Measurements from ENCODE around the gene MRPS11. TPM values are rescaled to one million over a fixed set of nuclear protein-coding genes. Genes with fewer than 3 reads are reported as not detected.

The MRPS11 gene
- total RNA-seq, 1 experiment from 2014 or later: 47.4 TPM

DNA sequence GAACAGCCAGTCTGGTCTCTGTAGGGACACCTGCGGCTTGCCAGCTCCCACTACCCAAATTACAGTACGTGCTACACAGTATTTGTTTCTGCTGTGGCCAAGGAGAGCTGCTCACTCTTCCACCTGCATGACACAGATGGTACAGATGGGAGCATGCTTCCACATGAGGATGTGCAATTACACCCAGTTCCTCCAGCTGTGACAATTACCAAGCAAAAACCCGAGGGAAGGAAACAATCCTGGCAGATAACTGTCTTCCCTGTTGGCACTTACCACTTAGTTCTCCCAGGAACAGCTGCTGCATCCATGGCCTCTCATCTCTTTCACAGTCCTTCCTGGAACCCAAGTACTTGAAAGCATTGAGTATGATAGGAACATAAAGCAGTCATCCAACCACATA is 44.6 kb downstream of the MRPS11 start:
- H3K36me3 ChIP-seq (ENCODE audit: control insufficient read depth in 1 of 2, insufficient read depth in 2 of 2, low read length in 2 of 2): no peaks in the 10 kb centered on the region
- no peaks in the 10 kb centered on the region for H3K79me2 ChIP-seq (ENCODE audit: insufficient read depth, low read length)
- no peak for DNase-seq (ENCODE audit: low read depth, low spot score)
- no peak overlapping the region for H3K4me3 ChIP-seq (replicated peaks in 1 of 2; ENCODE audit: low read depth in 1 of 2, low read length in 2 of 2)
- no peak overlapping the region for H3K9ac ChIP-seq (ENCODE audit: low read length)
- no peaks in the 10 kb centered on the region for H3K9me3 ChIP-seq (ENCODE audit: control insufficient read depth in 1 of 2, insufficient read depth in 1 of 2, low read depth in 1 of 2, low read length in 2 of 2)
- H4K20me1 ChIP-seq (ENCODE audit: insufficient read depth): no peaks in the 10 kb centered on the region
- CTCF ChIA-PET: no interaction called here
- no peak overlapping the region for H2AFZ ChIP-seq (ENCODE audit: low read depth, low read length, poor library complexity, severe bottlenecking)
- ATAC-seq: no peak
- H3K4me2 ChIP-seq (ENCODE audit: low read length): no peak overlapping the region
- no TSS peak for BruUV-seq (replicated peaks)
- H3K9me2 ChIP-seq (ENCODE audit: insufficient read depth): no peaks in the 10 kb centered on the region
- TF ChIP-seq, protein P1, sequence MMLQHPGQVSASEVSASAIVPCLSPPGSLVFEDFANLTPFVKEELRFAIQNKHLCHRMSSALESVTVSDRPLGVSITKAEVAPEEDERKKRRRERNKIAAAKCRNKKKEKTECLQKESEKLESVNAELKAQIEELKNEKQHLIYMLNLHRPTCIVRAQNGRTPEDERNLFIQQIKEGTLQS (IDR thresholded peaks at IDR 0.05): no peak
- H3K27ac ChIP-seq (ENCODE audit: low read depth, low read length): no peak overlapping the region
- intact Hi-C loops (cut with micrococcal nuclease): no loop called here
- RAD21 ChIA-PET (ENCODE audit: low non-redundant PET in 1 of 2, low total read pairs in 2 of 2, uncharacterized antibody in 2 of 2, unreplicated experiment in 2 of 2): no interaction called here
- peaks cover 0 to 7% of the 10 kb centered on the region in 2 experiments; a peak in 2 of 4 replicates for H3K4me1 ChIP-seq (ENCODE audit: control insufficient read depth in 1 of 2, insufficient read depth in 2 of 2, low read length in 2 of 2)
- POLR2A ChIA-PET: no interaction called here
- no peaks in the 10 kb centered on the region for H3K27me3 ChIP-seq (ENCODE audit: insufficient read depth, low read length)

DNA sequence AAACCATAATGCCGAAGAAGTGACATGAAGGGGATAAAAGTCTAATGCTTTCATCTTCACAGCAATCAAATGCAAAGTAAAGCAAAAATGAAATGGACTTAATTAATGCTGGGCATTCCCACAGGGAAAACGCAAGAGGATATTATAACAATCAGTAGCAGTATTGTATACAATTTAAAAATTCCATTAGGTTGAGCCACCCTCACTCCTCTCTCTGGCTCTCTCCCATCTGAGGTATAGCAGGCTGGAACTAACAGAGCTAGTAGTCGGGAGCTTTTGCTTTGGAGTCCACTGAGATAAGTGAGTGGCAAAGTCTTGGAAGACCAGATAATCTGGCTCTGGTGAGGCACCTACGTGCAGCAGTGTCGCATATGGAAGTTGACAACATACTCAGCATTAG is 45.1 kb downstream of the MRPS11 start:
- no peak overlapping the region for H3K4me3 ChIP-seq (replicated peaks in 1 of 2; ENCODE audit: low read depth in 1 of 2, low read length in 2 of 2)
- no peak overlapping the region for H3K27ac ChIP-seq (ENCODE audit: low read depth, low read length)
- ATAC-seq (no peak), DNase-seq (ENCODE audit: low read depth, low spot score) (no peak)
- H3K4me1 ChIP-seq (ENCODE audit: control insufficient read depth in 1 of 2, insufficient read depth in 2 of 2, low read length in 2 of 2): peaks cover 0 to 7% of the 10 kb centered on the region in 2 experiments; a peak in 2 of 4 replicates
- no peaks in the 10 kb centered on the region for H3K9me3 ChIP-seq (ENCODE audit: control insufficient read depth in 1 of 2, insufficient read depth in 1 of 2, low read depth in 1 of 2, low read length in 2 of 2)
- H3K36me3 ChIP-seq (ENCODE audit: control insufficient read depth in 1 of 2, insufficient read depth in 2 of 2, low read length in 2 of 2): no peaks in the 10 kb centered on the region
- no peaks in the 10 kb centered on the region for H3K79me2 ChIP-seq (ENCODE audit: insufficient read depth, low read length)
- no peaks in the 10 kb centered on the region for H3K9me2 ChIP-seq (ENCODE audit: insufficient read depth)
- ChIA-PET CTCF (no interaction called here), RAD21 (ENCODE audit: low non-redundant PET in 1 of 2, low total read pairs in 2 of 2, uncharacterized antibody in 2 of 2, unreplicated experiment in 2 of 2) (no interaction called here), POLR2A (no interaction called here)
- no peak overlapping the region for H3K9ac ChIP-seq (ENCODE audit: low read length)
- intact Hi-C loops (cut with micrococcal nuclease): no loop called here
- no peak overlapping the region; the same call in 1 of the 2 replicates for H3K4me2 ChIP-seq (ENCODE audit: low read length)
- no peaks in the 10 kb centered on the region for H3K27me3 ChIP-seq (ENCODE audit: insufficient read depth, low read length)
- no peaks in the 10 kb centered on the region for H4K20me1 ChIP-seq (ENCODE audit: insufficient read depth)
- no peak overlapping the region for H2AFZ ChIP-seq (ENCODE audit: low read depth, low read length, poor library complexity, severe bottlenecking)
- no TSS peak for BruUV-seq (replicated peaks)
- TF ChIP-seq EZH2phosphoT487 (IDR thresholded peaks at IDR 0.05; ENCODE audit: borderline replicate concordance) (no peak), YY1 (IDR thresholded peaks at IDR 0.05; ENCODE audit: extremely low read depth, insufficient replicate concordance, low read depth, low read length) (no peak), SIN3A (IDR thresholded peaks at IDR 0.05; ENCODE audit: low read depth) (no peak), ELF1 (IDR thresholded peaks at IDR 0.05; ENCODE audit: borderline replicate concordance, low read depth) (no peak), EGR1 (IDR thresholded peaks at IDR 0.05; ENCODE audit: low read depth) (no peak), ZNF274 (IDR thresholded peaks at IDR 0.05; ENCODE audit: low read depth, low read length) (no peak), SRF (IDR thresholded peaks at IDR 0.05; ENCODE audit: low read depth) (no peak), FOSL1 (IDR thresholded peaks at IDR 0.05; ENCODE audit: low read depth) (no peak), TCF7L2 (IDR thresholded peaks at IDR 0.05; ENCODE audit: borderline replicate concordance, extremely low read depth, insufficient read depth, insufficient read length) (no peak), SP1 (IDR thresholded peaks at IDR 0.05; ENCODE audit: low read depth) (no peak), CEBPB (IDR thresholded peaks at IDR 0.05; ENCODE audit: low read depth) (no peak), EZH2 (IDR thresholded peaks at IDR 0.05) (no peak), CBX3 (IDR thresholded peaks at IDR 0.05; ENCODE audit: low read depth) (no peak), POLR2A (IDR thresholded peaks at IDR 0.05; ENCODE audit: borderline replicate concordance, extremely low read depth, insufficient read depth, insufficient read length) (no peak)
- TF ChIP-seq, protein P2, sequence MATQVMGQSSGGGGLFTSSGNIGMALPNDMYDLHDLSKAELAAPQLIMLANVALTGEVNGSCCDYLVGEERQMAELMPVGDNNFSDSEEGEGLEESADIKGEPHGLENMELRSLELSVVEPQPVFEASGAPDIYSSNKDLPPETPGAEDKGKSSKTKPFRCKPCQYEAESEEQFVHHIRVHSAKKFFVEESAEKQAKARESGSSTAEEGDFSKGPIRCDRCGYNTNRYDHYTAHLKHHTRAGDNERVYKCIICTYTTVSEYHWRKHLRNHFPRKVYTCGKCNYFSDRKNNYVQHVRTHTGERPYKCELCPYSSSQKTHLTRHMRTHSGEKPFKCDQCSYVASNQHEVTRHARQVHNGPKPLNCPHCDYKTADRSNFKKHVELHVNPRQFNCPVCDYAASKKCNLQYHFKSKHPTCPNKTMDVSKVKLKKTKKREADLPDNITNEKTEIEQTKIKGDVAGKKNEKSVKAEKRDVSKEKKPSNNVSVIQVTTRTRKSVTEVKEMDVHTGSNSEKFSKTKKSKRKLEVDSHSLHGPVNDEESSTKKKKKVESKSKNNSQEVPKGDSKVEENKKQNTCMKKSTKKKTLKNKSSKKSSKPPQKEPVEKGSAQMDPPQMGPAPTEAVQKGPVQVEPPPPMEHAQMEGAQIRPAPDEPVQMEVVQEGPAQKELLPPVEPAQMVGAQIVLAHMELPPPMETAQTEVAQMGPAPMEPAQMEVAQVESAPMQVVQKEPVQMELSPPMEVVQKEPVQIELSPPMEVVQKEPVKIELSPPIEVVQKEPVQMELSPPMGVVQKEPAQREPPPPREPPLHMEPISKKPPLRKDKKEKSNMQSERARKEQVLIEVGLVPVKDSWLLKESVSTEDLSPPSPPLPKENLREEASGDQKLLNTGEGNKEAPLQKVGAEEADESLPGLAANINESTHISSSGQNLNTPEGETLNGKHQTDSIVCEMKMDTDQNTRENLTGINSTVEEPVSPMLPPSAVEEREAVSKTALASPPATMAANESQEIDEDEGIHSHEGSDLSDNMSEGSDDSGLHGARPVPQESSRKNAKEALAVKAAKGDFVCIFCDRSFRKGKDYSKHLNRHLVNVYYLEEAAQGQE (IDR thresholded peaks at IDR 0.05; ENCODE audit: low read depth): no peak
- TF ChIP-seq, protein P1 (IDR thresholded peaks at IDR 0.05): no peak
- TF ChIP-seq, protein P3, sequence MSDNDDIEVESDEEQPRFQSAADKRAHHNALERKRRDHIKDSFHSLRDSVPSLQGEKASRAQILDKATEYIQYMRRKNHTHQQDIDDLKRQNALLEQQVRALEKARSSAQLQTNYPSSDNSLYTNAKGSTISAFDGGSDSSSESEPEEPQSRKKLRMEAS (IDR thresholded peaks at IDR 0.05): no peak

All from HCT116 (cell line).